Right renal cortex interstitium (tissue), 3 donors: ENCODE measurements around the gene INTS15. TPM values are rescaled to one million over a fixed set of nuclear protein-coding genes. Genes with fewer than 3 reads are reported as not detected.
"Not testable (repeated sequence)": the region's sequence is repeated elsewhere in the genome, so short reads cannot be mapped to it uniquely, and the experiment has no call there.

Source experiments
- DNase-seq, 3 donors: peaks; one replicate each; pipeline ENCODE4 v3.0.0-alpha.2; 2013; ENCODE audit warnings: low read depth in 3 of 3, low spot score in 2 of 3
- polyA plus RNA-seq, 3 donors: library from polyadenylated mRNA; unstranded; fragments of 120-200 nt; gene quantifications; one replicate each; pipeline ENCODE4 v1.2.1, GENCODE V29; 2013; ENCODE audit not compliant: insufficient read length in 3 of 3

The INTS15 gene
- polyA plus RNA-seq, 3 donors = 29.8 to 32.8 (median 31.1) TPM

DNA sequence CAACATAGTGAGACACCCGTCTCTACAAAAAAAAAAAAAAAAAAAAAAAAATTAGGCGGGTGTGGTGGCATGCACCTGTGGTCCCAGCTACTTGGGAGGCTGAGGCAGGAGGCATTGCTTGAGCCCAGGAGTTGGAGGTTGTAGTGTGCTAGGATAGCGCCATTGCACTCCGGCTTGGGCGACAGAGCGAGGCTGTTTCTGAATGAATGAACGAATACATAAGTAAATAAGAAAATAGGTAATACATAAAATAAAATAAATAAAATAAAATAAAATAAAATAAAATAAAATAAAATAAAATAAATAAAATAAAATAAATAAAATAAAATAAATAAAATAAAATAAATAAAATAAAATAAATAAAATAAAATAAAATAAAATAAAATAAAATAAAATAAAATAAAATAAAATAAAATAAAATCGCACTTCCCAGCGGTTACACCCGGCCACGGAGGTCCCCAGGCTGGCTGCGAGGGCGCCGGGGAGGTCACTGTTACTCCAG lies 12.9 kb upstream of the INTS15 start:
- not testable (repeated sequence) for DNase-seq

DNA sequence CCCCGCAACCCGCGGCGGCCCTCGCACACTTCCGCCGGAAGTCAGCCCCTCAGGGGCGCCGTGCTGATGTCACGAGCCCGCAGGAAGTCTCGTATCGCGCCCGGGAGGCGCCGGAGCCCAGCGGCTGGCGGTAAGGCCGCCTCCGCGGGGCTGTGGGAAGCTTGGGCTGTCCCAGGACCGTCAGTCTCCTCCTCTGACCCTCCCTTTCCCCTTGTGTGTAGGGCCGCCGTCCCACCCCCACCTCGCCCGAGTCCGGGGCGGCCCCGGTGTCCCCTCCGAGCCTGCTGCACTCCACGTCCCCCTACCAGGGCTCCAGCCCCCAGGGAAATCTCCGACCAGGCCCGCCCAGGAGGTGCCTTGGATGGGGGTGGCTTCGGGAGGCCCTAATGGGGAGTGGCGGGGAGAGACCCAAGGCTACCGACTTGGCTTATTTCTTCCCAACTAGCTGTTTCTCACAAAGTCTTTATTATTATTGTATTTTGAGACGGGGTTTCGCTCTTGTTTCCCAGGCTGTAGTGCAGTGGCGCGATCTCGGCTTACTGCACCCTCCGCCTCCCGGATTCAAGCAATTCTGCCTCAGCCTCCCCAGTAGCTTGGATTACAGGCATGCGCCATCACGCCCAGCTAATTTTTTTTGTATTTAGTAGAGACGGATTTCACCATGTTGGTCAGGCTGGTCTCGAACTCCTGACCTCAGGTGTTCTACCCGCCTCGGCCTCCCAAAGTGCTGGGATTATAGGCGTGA lies 12.3 kb upstream of the INTS15 start, which contains the start of gene ZDHHC4:
Gene ZDHHC4 (plus strand): TSS at position 86 of the 745 bp plus-strand sequence. CDS start 3,108 bp downstream, outside the sequence.
- peak in 2 of 3 donors; percentile 74 to 80 for DNase-seq

DNA sequence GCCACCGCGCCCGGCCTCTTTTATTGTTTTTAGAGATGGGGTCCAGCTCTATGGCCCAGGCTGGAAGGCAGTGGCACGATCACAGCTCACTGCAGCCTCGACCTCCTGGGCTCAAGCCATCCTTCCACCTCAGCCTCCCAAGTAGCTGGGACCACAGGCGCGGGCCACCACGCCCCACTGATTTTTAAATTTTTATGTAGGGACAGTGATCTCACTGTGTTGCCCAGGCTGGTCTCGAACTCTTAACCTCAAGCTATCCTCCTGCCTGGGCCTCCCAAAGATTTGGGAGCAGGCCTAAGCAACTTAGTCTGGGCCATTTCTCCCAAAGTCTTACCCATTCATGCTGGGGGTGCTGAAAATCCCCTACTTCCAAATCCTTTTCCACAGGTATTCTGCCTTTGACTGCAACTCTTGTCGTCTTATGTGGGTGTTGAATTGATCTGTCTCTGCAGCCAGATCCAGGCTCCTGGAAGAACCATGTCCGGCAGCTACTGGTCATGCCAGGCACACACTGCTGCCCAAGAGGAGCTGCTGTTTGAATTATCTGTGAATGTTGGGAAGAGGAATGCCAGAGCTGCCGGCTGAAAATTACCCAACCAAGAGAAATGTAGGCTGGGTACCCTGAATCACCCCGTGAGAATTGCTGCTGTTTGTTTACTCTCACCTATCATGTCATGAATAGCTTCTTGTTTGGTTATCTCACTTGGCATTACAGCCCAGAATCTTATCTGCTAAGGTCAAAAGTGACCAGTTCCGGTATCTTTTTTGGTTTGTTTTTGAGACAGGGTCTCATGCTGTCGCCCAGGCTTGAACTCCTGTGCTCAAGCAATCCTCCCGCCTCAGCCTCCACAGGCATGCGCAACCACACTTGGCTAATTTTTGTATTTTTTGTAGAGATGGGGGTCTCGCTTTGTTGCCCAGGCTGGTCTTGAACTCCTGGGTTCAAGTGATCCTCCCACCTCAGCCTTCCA lies 11.4 kb upstream of the INTS15 start:
- DNase-seq = no peak

DNA sequence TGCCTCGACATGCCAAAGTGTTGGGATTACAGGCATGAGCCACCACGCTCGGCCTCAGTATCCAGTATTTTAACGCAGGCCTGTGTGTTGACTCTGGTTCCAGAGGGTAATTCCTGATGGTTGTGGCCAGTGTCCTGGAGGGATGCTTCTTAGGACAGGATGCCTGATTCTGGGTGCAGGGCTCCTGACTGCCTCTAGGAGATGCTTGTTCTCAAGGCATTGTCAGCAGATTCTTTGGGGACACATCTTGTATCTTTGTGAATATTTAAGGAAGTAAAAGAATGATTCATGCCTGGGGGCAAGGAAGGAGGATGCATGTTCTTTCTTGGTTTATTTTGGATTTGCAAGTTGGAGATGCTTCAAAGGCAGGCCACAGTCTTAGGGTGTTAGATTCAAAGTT lies 10.4 kb upstream of the INTS15 start:
- DNase-seq = no peak

DNA sequence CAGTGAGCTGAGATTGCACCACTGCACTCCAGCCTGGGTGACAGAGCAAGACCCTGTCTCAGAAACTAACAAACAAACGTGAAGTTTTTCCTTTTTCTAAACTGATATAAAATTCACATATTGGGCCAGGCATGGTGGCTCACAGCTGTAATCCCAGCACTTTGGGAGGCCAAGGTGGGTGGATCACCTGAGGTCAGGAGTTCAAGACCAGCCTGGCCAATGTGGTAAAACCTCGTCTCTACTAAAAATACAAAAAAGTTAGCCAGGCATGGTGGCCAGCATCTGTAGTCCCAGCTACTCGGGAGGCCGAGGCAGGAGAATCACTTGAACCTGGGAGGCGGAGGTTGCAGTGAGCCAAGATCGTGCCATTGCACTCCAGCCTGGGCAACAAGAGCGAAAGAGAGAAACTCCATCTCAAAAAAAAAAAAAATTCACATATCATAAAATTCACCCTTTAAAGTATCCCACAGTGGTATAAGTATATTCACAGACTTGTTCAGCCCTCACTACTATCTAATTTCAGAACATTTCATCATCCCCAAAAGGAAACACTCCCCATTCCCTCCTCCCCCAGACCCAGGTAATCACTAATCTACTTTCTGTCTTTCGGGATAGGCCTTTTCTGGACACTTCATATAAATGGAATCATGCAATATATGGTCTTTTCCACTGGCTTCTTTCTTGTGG lies 3.9 kb upstream of the INTS15 start:
- not testable (repeated sequence) for DNase-seq

DNA sequence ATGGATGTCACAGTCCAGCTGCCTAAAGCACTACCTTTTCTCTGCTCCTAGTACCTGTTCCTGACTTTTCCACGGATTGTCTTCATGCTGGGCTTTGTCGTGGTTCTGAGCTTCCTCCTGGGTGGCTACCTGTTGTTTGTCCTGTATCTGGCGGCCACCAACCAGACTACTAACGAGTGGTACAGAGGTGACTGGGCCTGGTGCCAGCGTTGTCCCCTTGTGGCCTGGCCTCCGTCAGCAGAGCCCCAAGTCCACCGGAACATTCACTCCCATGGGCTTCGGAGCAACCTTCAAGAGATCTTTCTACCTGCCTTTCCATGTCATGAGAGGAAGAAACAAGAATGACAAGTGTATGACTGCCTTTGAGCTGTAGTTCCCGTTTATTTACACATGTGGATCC lies 1.3 kb upstream of the INTS15 start:
- no peak for DNase-seq

DNA sequence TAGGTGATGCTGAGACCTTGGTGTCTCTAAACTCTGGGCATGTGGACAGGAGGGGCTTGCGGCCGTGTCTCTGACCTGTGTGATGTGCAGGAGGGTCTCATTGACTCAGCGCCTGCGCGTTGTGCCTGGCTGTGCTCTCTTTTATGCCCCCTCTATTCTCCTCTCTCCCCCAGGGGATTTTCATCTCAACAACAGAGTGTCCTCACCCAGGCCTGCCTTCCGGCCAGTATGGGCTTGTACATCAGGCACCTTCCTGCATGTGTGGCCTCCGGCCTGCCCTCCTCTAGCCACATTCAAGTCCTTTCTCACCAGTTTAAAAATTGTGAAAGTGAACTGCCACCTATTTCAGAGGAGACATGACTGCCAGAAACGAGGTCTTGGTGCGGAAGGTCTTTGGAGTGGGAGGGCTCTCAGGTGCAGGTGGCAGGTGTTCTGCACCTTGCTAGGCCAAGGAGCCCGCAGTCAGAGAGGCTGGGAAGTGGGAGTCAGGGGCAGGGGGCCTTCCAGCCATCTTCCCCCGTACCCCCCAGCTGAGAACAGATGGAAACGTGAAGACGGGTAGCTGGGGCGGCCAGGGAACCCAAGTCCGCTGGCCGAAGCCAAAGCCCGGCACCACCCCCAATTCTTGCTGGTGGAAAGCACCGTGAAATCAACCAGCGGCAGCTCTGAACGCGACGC lies 531 bp upstream of the INTS15 start:
- DNase-seq = no peak

DNA sequence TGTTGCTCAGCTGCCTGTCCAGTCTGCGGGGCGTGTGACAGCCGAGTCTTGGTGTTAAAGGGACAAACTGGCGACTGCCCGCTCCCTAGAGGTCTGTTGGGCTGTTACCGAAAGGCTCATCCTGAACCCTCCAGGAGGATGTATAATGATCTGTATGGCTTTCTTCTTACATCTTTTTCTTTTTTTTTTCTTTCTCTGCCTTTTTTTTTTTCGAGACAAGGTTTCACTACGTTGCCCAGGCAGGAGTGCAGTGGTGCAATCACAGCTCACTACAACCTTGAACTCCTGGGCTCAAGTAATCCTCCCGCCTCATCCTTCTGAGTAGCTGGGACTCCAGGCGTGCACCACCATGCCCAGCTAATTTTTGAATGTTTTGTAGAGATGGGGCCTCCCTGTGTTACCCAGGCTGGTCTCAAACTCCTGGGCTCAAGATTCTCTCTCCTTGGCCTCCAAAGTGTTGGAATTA lies 857 bp downstream of the INTS15 start:
- DNase-seq = no peak

DNA sequence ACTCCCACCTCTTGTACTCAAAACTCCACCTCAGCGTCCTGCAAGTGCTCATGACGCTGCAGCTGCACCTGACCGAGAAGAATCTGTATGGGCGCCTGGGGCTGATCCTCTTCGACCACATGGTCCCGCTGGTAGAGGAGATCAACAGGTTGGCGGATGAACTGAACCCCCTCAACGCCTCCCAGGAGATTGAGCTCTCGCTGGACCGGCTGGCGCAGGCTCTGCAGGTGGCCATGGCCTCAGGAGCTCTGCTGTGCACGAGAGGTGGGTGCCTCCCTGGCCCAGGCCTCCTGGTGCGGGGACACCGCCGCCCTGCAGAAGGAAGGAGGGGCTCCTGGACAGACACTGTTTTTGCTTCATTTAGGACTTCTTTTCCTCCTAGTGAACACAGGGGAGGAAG lies 10.3 kb downstream of the INTS15 start:
- DNase-seq = no peak

DNA sequence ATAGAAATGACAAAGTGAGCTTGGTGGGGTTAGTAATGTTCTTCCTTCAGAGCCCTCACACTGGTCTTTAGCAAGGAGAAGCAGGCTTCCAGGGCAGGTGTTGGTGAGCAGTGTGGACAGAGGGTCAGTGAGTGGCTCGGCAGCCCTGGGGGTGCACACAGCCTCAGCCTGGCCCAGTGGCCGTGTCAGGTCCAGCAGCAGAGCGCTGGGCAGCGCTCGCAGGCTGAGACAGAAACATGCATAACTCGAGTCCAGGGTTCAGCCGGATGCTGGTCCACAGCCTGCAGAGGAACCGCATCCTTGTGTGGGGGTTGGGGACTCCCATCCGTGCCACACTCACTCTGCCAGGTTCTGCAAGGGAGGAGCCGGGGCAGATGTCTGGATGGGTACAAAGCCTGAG lies 14.6 kb downstream of the INTS15 start:
- DNase-seq = no peak

DNA sequence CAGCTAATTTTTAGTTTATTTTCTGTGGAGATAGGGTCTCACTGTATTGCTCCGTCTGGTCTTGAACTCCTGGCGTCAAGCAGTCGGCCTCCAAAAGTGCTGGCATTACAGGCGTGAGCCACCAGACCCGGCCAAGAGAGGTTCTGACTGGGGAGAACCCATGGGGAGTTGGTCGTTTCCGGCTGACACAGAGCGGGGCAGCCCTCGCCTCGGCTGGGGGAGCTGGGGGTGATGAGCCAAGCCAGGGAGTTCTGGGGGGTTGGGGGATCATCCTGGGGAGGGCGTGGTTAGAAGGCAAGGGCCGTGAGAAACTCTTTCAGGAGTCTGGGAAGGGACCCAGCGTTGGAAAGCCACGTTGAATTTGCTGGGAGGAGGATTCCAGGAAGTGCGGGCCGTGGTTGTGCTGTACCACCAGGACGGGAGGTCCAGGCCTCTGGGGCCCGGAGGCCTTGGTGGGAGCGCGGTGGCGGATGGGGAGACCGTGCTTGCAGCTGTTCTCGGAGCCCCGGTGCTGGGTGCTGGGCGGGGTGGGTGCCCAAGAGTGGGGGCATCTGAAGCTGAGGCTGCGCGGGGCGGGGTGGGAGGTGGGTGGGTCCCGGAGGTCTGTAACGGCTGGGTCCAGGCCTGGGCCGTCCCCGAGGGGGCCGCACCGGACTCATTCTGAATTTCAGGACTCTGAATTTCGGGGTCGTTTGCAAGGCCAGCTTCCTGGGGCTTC lies 17.2 kb downstream of the INTS15 start:
- DNase-seq = no peak

DNA sequence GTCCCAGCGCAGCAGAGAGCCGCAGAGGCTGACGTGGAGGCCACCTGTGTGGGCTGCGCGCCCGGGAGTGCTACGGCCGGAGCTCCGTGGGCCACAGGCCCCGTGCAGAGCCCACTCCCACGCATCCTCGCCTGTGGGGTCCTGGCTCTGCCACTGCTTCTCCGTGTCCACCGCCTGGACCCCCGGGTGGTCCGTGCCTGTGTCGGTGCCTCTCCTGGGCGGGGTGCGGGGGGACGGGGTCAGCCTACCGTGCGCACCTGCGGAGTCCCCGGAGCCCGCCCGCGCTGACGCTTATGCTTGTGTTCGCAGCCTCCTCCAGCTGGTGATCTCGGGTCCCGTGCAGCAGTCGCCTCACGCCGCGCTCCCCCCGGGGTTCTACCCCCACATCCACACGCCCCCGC lies 17.8 kb downstream of the INTS15 start:
- no peak for DNase-seq

DNA sequence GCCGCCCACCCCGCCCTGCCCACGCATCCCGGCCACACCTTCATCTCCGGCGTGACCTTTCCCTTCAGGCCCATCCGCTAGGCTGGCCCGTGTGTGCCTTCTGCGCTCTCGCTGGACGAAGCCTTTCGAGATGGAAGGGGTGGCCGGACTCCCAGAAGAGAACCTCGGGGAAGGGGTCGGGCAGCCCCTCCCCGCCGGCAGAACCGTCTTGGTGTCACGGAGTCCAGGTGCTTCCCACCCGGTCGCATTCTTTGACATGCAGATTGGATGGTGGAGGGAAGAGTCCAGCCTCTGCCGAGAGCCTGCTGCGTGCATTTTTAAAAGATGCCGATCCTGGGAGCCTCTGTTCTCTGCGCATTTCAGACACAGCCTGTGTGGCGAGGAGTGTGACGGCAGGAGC lies 18.3 kb downstream of the INTS15 start:
- DNase-seq = no peak

DNA sequence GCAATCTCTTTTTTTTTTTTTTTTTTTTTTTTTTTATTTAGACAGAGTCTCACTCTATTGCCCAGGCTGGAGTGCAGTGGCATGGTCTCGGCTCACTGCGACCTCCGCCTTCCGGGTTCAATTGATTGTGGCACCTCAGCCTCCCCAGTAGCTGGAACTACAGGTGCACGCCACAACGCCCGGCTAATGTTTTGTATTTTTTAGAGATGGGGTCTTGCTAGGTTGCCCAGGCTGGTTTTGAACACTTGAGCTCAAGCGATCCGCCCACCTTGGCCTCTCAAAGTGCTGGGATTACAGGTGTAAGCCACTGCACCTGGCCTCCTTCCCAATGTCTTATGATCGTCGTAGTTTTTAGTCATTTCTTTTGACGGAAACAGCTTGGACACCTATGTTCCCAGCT lies 19.0 kb downstream of the INTS15 start:
- DNase-seq = no peak

DNA sequence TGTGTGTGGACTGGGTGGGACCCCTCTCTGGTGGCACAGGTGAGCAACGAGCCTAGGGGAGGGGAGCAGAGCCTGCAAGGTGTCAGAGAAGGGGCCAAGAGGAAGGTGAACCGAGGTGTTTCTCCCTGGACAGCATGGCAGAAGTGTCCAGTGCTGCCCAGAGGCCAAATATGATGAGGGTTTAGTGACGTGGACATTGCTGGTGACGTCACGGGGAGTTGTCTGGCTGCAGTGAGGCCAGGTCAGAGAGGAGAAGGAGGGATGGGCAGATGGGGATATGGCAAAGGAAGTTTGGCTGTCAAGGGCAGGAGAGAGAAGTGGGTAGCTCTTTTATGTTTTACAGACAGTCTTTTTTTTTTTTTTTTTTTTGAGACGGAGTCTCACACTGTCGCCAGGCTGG lies 23.0 kb downstream of the INTS15 start:
- DNase-seq = no peak

DNA sequence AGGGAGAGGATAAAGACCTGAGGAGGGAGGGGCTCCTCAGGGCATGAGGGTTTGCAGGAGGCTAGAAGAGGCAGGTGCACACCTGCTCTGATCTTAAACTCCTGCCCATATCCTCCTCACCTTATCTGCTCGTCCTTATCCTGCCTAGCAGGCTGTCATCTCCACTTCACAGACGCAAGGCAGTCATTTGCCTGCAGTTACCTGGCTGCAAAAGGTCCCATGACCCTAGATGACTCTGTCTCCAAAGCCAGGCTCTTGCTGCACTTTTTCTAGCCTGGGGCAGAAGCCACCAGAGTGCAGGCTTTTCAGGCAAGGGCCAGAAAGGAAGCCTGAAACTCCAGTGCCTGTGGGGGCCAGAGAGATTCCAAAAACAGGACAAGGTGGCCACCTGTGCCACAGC lies 23.9 kb downstream of the INTS15 start:
- DNase-seq = no peak

DNA sequence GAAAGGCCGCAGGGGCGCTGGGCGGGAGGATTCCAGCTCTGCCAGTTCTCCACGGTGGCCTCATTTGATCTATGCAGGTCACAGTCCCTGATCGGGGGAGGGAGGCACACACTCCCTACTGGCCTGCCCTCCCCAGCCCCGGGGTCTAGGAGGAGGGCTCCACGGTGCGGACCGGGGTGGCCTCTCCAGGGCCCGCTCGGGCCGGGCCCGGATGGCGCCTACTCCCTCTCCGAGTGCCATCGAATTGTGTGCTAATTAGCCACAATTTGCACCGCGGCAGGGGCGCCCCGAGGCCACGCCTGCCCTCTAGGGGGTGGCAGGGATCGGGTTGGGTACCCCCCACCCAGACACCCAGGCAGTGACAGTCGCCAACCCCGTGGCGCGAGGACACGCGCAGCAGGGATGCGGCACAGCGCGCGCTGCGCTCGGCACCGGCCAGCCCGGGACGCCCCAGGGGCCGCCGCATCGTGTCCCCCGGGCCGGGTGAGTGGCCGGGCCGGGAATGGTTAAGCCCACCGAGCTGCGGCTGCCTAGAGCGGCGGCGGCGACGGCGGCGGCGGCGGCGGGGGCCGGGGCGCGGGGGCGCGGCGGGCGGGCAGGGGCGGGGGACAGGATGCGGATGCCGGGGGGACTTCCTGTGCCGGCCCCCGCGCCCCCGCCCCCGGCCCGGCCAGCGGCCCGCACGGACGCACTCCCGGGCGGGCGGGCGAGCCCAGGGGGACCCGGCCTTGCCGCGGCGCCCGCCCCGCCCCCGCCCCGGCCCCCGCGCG lies 25.3 kb downstream of the INTS15 start, which contains the start of gene ZNF853:
Gene ZNF853 (plus strand): TSS at position 658 of the 770 bp plus-strand sequence. CDS start 565 bp downstream, outside the sequence.
- no peak for DNase-seq

DNA sequence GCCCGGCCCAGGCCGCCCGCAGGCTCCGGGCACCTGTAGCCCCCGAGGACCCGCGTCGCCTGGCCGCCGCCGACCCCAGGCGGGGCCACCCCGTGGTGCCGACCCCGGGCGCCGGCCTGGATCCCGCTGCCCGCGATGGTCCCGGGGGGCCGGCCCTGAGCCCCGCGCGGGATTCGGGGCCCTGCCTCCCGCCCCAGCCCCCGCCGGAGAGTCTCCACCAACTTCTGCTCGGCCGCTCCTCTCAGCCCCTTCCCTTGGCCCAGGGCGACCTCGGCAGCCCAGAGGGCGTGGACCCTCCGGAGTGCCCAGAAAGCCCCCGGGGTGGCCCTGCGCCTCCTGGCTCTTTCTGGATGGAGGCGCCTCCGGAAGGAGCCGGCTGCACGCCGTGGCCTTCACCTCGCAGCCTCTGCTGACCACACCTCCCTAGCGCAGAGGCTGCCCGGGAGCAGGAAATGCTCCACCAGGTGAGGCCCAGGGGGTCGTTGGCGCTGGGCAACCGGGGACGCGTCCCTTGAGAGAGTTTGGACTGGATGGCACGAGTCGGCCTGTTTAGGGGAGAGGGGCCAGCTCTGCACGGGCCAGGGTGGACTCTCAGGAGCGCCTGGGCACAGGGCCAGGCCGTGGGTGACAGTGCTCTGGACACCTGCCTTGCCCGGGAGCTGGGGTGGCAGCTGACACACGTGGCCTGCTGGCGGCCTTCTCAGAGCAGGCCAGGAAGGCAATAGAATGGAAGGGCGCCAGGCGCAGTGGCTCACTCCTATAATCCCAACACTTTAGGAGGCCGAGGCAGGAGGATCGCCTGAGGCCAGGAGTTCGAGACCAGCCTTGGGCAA lies 26.1 kb downstream of the INTS15 start:
- DNase-seq = no peak
